G401.6 (cell line): Measurements from ENCODE around the gene MAGI1.
"Not testable (repeated sequence)": the region's sequence is repeated elsewhere in the genome, so short reads cannot be mapped to it uniquely, and the experiment has no call there.

ENCODE experiments used
- FAIRE-seq: peaks from 2 replicates; lab custom pipeline; 2012; peaks lifted over from hg19 to GRCh38; lab: Jason Lieb, UNC

MAGI1 gene

GRCh38 chr3:65742914-65743313 is 295.8 kb downstream of the MAGI1 start:
- no peak for FAIRE-seq

- FAIRE-seq: no peak
Observed at GRCh38 chr3:65741540-65741939, 297.2 kb downstream of the MAGI1 start.

- no peak for FAIRE-seq
Observed at GRCh38 chr3:65739901-65740541, 298.7 kb downstream of the MAGI1 start.

- FAIRE-seq: no peak
Observed at GRCh38 chr3:65734792-65735191, 303.9 kb downstream of the MAGI1 start.

- FAIRE-seq: no peak
Observed at GRCh38 chr3:65734382-65734781, 304.3 kb downstream of the MAGI1 start.

- FAIRE-seq: no peak
Observed at GRCh38 chr3:65733459-65733858, 305.3 kb downstream of the MAGI1 start.

GRCh38 chr3:65732051-65732935 is 306.4 kb downstream of the MAGI1 start:
- FAIRE-seq: peak; percentile 96

- FAIRE-seq: no peak
Observed at GRCh38 chr3:65730449-65730848, 308.3 kb downstream of the MAGI1 start.

GRCh38 chr3:65729973-65730372 is 308.7 kb downstream of the MAGI1 start:
- no peak for FAIRE-seq

- FAIRE-seq: no peak
Observed at GRCh38 chr3:65729555-65729954, 309.2 kb downstream of the MAGI1 start.

- no peak for FAIRE-seq
Observed at GRCh38 chr3:65728138-65728537, 310.6 kb downstream of the MAGI1 start.

GRCh38 chr3:65723985-65724384 is 314.7 kb downstream of the MAGI1 start:
- no peak for FAIRE-seq

GRCh38 chr3:65723011-65723410 is 315.7 kb downstream of the MAGI1 start:
- no peak for FAIRE-seq

GRCh38 chr3:65720989-65721737 is 317.6 kb downstream of the MAGI1 start:
- FAIRE-seq: no peak

GRCh38 chr3:65719639-65720038 is 319.1 kb downstream of the MAGI1 start:
- not testable (repeated sequence) for FAIRE-seq

- no peak for FAIRE-seq
Observed at GRCh38 chr3:65717676-65718346, 320.9 kb downstream of the MAGI1 start.

GRCh38 chr3:65716071-65716751 is 322.5 kb downstream of the MAGI1 start:
- no peak for FAIRE-seq

GRCh38 chr3:65714134-65714533 is 324.6 kb downstream of the MAGI1 start:
- no peak for FAIRE-seq

GRCh38 chr3:65713016-65713415 is 325.7 kb downstream of the MAGI1 start:
- FAIRE-seq: no peak

GRCh38 chr3:65712140-65712539 is 326.6 kb downstream of the MAGI1 start:
- FAIRE-seq: no peak

- FAIRE-seq: no peak
Observed at GRCh38 chr3:65706776-65707568, 331.7 kb downstream of the MAGI1 start.
